ENCODE data around the gene PPM1K. TPM values are rescaled to one million over a fixed set of nuclear protein-coding genes. Genes with fewer than 3 reads are reported as not detected.

PPM1K gene
- total RNA-seq, 1 experiment from 2014 or later = 15.3 TPM

DNA sequence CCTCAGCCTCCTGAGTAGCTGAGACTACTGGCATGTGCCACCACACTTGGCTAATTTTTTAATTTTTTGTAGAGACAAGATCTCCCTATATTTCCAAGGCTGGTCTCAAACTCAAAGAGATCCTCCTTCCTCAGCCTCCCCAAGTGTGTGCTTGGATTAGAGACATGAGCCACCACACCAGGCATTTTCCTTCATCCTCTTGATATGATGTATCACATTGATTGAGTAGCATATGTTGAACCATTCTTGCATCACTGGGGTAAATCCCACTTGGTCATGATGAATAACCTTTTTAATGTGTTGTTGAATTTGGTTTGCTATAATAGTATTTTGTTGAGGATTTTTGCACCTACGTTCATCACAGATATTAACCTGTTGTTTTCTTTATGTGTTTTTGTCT lies 24.2 kb upstream of the PPM1K start:
- no TSS peak for BruUV-seq (replicated peaks)
- H3K36me3 Mint-ChIP-seq (ENCODE audit: insufficient read depth, unreplicated experiment) = no peaks in the 10 kb centered on the region
- H3K27me3 Mint-ChIP-seq (ENCODE audit: unreplicated experiment) = no peaks in the 10 kb centered on the region
- intact Hi-C loops (cut with micrococcal nuclease; ENCODE audit: unreplicated experiment) = loop anchor here (1.0 kb wide), 1 partner anchor 22 kb away; no protein-coding TSS in a partner anchor
- H3K4me3 Mint-ChIP-seq (ENCODE audit: low read depth, unreplicated experiment) = no peak overlapping the region
- no peak for DNase-seq
- H3K9me3 Mint-ChIP-seq (ENCODE audit: low read depth, unreplicated experiment) = no peaks in the 10 kb centered on the region
- CTCF ChIA-PET = no interaction called here
- H3K4me1 Mint-ChIP-seq (ENCODE audit: low read depth, unreplicated experiment) = no peaks in the 10 kb centered on the region
- no peak overlapping the region for H3K27ac Mint-ChIP-seq (ENCODE audit: unreplicated experiment)
- TF ChIP-seq, protein P1, sequence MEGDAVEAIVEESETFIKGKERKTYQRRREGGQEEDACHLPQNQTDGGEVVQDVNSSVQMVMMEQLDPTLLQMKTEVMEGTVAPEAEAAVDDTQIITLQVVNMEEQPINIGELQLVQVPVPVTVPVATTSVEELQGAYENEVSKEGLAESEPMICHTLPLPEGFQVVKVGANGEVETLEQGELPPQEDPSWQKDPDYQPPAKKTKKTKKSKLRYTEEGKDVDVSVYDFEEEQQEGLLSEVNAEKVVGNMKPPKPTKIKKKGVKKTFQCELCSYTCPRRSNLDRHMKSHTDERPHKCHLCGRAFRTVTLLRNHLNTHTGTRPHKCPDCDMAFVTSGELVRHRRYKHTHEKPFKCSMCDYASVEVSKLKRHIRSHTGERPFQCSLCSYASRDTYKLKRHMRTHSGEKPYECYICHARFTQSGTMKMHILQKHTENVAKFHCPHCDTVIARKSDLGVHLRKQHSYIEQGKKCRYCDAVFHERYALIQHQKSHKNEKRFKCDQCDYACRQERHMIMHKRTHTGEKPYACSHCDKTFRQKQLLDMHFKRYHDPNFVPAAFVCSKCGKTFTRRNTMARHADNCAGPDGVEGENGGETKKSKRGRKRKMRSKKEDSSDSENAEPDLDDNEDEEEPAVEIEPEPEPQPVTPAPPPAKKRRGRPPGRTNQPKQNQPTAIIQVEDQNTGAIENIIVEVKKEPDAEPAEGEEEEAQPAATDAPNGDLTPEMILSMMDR (IDR thresholded peaks at IDR 0.05; ENCODE audit: unreplicated experiment) = no peak

DNA sequence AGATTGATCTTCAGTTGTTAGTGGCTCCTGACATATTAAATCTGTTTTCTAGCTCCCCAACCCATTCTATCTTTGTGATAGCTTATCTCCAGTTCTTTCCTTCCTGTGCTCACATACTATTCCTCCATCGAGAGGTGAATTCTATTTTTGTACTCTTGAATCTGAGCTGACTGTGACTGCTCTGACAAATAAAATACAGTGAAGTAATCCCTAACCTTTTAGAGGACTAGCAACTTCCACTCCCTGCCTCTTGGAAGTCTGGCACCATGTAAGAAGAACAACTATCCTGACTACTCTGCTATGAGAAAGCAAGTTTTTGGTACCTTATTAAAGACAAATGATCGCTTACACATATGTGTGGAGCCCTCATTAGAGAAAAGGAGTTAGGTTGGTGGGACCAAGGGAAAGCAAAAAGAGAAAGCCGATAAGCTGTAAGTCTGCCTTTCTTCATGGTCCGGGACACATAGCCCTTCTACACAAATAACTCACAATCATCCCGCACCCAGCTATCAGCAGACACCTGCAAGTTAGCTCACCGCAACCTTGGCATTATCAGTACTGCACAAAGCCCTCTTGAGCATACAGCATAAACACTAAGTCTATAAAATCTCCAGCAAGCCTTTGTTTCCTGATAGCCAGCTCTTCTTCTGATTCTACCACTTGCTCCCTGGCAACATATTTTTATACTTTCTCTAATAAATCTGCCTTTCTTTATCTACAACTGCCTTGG lies 13.5 kb upstream of the PPM1K start:
- TF ChIP-seq, protein P1 (IDR thresholded peaks at IDR 0.05; ENCODE audit: unreplicated experiment) = no peak
- Mint-ChIP-seq H3K27me3 (ENCODE audit: unreplicated experiment) (no peaks in the 10 kb centered on the region), H3K4me1 (ENCODE audit: low read depth, unreplicated experiment) (no peaks in the 10 kb centered on the region), H3K36me3 (ENCODE audit: insufficient read depth, unreplicated experiment) (no peaks in the 10 kb centered on the region), H3K9me3 (ENCODE audit: low read depth, unreplicated experiment) (no peaks in the 10 kb centered on the region), H3K4me3 (ENCODE audit: low read depth, unreplicated experiment) (no peak overlapping the region), H3K27ac (ENCODE audit: unreplicated experiment) (no peak overlapping the region)
- CTCF ChIA-PET = no interaction called here
- BruUV-seq (replicated peaks) = no TSS peak
- no peak for DNase-seq
- intact Hi-C loops (cut with micrococcal nuclease; ENCODE audit: unreplicated experiment) = no loop called here

DNA sequence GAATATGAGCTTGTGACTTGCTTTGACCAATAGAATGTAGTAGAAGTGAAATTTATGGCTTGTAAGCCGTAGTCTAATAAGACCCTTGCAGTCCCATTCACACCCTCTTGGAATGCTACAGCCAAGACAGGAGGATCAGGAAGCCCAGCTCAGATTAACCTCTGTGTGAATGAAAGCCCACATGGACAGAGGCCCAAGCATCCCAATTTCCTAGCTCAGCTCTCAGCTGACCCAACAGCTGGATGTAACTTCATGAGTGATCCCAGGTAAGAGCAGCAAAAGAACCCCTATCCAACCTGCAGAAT lies 12.8 kb upstream of the PPM1K start:
- intact Hi-C loops (cut with micrococcal nuclease; ENCODE audit: unreplicated experiment) = no loop called here
- TF ChIP-seq, protein P1 (IDR thresholded peaks at IDR 0.05; ENCODE audit: unreplicated experiment) = no peak
- no TSS peak for BruUV-seq (replicated peaks)

DNA sequence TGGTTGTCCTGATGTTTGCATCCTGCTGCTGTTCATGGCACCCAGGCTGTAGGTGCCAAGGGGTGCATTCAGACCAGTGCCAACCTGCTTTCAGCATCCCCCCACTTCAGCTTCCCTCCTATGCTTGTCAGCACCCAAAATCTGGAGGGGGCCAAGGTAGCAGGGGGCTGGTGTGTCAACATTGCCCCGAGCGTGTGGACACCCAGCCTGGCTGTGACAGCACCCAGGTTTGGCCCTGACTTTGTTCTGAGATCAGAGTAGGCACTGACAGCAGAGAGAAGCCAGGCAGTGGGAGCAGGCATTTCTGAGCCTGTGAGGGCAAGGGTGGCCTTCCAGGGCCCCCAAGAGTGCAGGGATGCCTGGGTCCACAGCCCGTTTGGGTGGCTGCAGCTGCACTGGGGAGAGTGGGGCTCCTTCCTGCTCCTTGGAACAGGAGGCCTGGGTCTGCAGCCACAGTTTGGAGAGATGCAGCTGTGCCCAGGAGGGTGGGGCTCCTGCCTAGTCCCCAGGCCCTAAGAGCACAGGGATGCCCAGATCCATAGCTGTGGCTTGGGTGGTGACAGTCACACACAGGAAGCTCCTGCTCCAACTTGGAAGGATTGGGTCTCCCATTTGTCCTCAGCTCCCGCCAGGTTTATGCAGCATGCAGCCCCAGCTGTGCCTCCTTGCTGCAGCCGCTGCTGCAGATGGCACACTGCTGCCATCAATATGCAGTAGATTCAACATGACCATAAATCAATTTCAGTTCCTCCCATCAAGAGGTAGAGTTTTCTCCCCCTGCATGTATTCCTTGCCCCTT lies 12.3 kb upstream of the PPM1K start:
- intact Hi-C loops (cut with micrococcal nuclease; ENCODE audit: unreplicated experiment) = no loop called here
- H3K27ac Mint-ChIP-seq (ENCODE audit: unreplicated experiment) = no peak overlapping the region
- H3K4me1 Mint-ChIP-seq (ENCODE audit: low read depth, unreplicated experiment) = no peaks in the 10 kb centered on the region
- no peak overlapping the region for H3K4me3 Mint-ChIP-seq (ENCODE audit: low read depth, unreplicated experiment)
- TF ChIP-seq, protein P1 (IDR thresholded peaks at IDR 0.05; ENCODE audit: unreplicated experiment) = no peak
- H3K27me3 Mint-ChIP-seq (ENCODE audit: unreplicated experiment) = no peaks in the 10 kb centered on the region
- CTCF ChIA-PET = no interaction called here
- no peak for DNase-seq
- no TSS peak for BruUV-seq (replicated peaks)
- no peaks in the 10 kb centered on the region for H3K36me3 Mint-ChIP-seq (ENCODE audit: insufficient read depth, unreplicated experiment)
- no peaks in the 10 kb centered on the region for H3K9me3 Mint-ChIP-seq (ENCODE audit: low read depth, unreplicated experiment)

More for the DNA sequence above, 12.8 kb upstream of the PPM1K start:
- no peaks in the 10 kb centered on the region for H3K36me3 Mint-ChIP-seq (ENCODE audit: insufficient read depth, unreplicated experiment)
- H3K27ac Mint-ChIP-seq (ENCODE audit: unreplicated experiment) = no peak overlapping the region
- no peak for DNase-seq
- H3K9me3 Mint-ChIP-seq (ENCODE audit: low read depth, unreplicated experiment) = no peaks in the 10 kb centered on the region
- CTCF ChIA-PET = no interaction called here
- no peaks in the 10 kb centered on the region for H3K27me3 Mint-ChIP-seq (ENCODE audit: unreplicated experiment)
- H3K4me1 Mint-ChIP-seq (ENCODE audit: low read depth, unreplicated experiment) = no peaks in the 10 kb centered on the region
- no peak overlapping the region for H3K4me3 Mint-ChIP-seq (ENCODE audit: low read depth, unreplicated experiment)

All from Calu3 (cell line).